CD8-positive, alpha-beta memory T cell (primary cell): ENCODE results near the gene NRDC. TPM values are rescaled to one million over a fixed set of nuclear protein-coding genes. Genes with fewer than 3 reads are reported as not detected.

ENCODE experiments used
- CTCF ChIA-PET: fragments of 350-600 bp; sonication (Branson Sonifier 250); formaldehyde crosslinking; loops from one replicate; lab custom pipeline; 2021; ENCODE audit warnings: antibody characterized with exemption; lab: Charles Lee
- POLR2A ChIA-PET: fragments of 350-600 bp; sonication (Branson Sonifier 250); formaldehyde crosslinking; loops from one replicate; lab custom pipeline; 2021; ENCODE audit warnings: antibody characterized with exemption; lab: Charles Lee
- DNase-seq, 5 donors: peaks; one replicate each; pipeline versions ENCODE4 v3.0.0 to v3.0.0-alpha.2; 2020 to 2022; ENCODE audit warnings: mixed read lengths in 1 of 5
- H3K27ac ChIP-seq: one replicate; pipeline ENCODE4 v1.7.0; 2013; ENCODE audit warnings: low read depth, mild to moderate bottlenecking, low read length, moderate library complexity
- H3K27me3 ChIP-seq: 2 replicates; pipeline ENCODE4 v1.7.0; 2013; ENCODE audit warnings: low read length, mild to moderate bottlenecking; ENCODE audit not compliant: insufficient read depth, poor library complexity, severe bottlenecking
- H3K36me3 ChIP-seq: 2 replicates; pipeline ENCODE4 v1.7.0; 2013; ENCODE audit warnings: mild to moderate bottlenecking, low read length, moderate library complexity; ENCODE audit not compliant: insufficient read depth
- H3K4me1 ChIP-seq: 2 replicates; pipeline ENCODE4 v1.7.0; 2013; ENCODE audit warnings: mild to moderate bottlenecking, low read length, moderate library complexity; ENCODE audit not compliant: insufficient read depth
- H3K4me3 ChIP-seq: 2 replicates; pipeline ENCODE4 v1.7.0; 2013; ENCODE audit warnings: mild to moderate bottlenecking, low read length
- H3K9me3 ChIP-seq: 2 replicates; pipeline ENCODE4 v1.7.0; 2013; ENCODE audit warnings: mild to moderate bottlenecking, low read length
- H3K27ac Mint-ChIP-seq, 8 donors: one replicate each; pipeline ENCODE4 v1.8.0; 2020 to 2021; ENCODE audit warnings: mixed read lengths in 8 of 8, mild to moderate bottlenecking in 6 of 8, inconsistent platforms in 3 of 8, moderate library complexity in 3 of 8
- H3K27me3 Mint-ChIP-seq, 2 donors: one replicate each; pipeline ENCODE4 v1.8.0; 2020 to 2021; ENCODE audit warnings: mixed read lengths in 2 of 2, mild to moderate bottlenecking in 1 of 2, moderate library complexity in 1 of 2
- H3K36me3 Mint-ChIP-seq, 3 donors: one replicate each; pipeline ENCODE4 v1.8.0; 2020 to 2021; ENCODE audit warnings: mixed read lengths in 3 of 3, inconsistent platforms in 1 of 3, mild to moderate bottlenecking in 1 of 3
- H3K4me1 Mint-ChIP-seq, 3 donors: one replicate each; pipeline ENCODE4 v1.8.0; 2020 to 2021; ENCODE audit warnings: mixed read lengths in 3 of 3, inconsistent platforms in 1 of 3, mild to moderate bottlenecking in 1 of 3
- H3K4me3 Mint-ChIP-seq, 7 donors: one replicate each; pipeline ENCODE4 v1.8.0; 2020 to 2021; ENCODE audit warnings: mixed read lengths in 7 of 7, mild to moderate bottlenecking in 6 of 7, moderate library complexity in 4 of 7, inconsistent platforms in 2 of 7
- H3K9me3 Mint-ChIP-seq, 5 donors: one replicate each; pipeline ENCODE4 v1.8.0; 2020 to 2022; ENCODE audit warnings: mixed read lengths in 5 of 5, mild to moderate bottlenecking in 3 of 5, moderate library complexity in 2 of 5, inconsistent platforms in 1 of 5
- polyA plus RNA-seq: library from polyadenylated mRNA; unstranded; fragments of 300-500 nt; fragmentation: Illumina TruSeq; gene quantifications from one replicate; pipeline ENCODE4 v1.2.3, GENCODE V29; 2021
- total RNA-seq, 2 experiments: library from RNA; stranded (reverse); gene quantifications; one replicate each; pipeline ENCODE4 v1.2.3, GENCODE V29; 2021

Gene NRDC
- total and polyA plus RNA-seq, 3 experiments from 2014 or later: 83.0 to 139 (median 129) TPM

DNA sequence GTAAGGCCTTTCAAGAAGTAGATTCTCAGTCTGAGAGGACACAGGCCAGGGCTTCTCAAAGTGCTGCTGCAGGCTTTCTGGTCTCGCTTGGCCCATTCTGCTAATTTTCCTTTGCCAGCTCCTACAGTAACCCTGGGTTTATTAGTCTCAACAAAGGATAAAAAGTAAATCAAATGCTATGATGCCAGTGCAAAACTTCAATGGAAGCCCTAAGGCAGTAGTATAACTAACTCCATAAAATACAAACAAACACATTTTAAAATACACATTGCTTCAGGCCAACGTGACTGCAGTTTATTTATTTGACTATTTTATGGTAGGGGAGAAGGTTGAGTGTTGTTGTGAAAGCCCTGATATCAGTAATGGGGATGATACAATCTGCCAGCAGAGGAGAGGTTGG is 89.6 kb downstream of the NRDC start:
- peaks cover 0 to 97% (median 39%) of the 10 kb centered on the region in 3 donors for H3K36me3 Mint-ChIP-seq
- H3K27ac ChIP-seq: no peak overlapping the region
- ChIA-PET POLR2A (interaction anchor here (0.6 kb wide), 1 partner anchor 15 kb away, joined by 3 read pairs; no protein-coding TSS in a partner anchor), CTCF (no interaction called here)
- H3K27me3 Mint-ChIP-seq: no peaks in the 10 kb centered on the region
- no peaks in the 10 kb centered on the region for H3K4me1 ChIP-seq
- DNase-seq: no peak
- no peaks in the 10 kb centered on the region for H3K27me3 ChIP-seq
- no peaks in the 10 kb centered on the region for H3K9me3 ChIP-seq
- H3K9me3 Mint-ChIP-seq: no peaks in the 10 kb centered on the region
- H3K4me3 ChIP-seq: no peak overlapping the region
- peak overlapping the region in 3 of 8 donors; percentile 2 to 39 (median 26) for H3K27ac Mint-ChIP-seq
- no peaks in the 10 kb centered on the region for H3K4me1 Mint-ChIP-seq
- H3K4me3 Mint-ChIP-seq: no peak overlapping the region
- peaks cover 83% of the 10 kb centered on the region for H3K36me3 ChIP-seq

DNA sequence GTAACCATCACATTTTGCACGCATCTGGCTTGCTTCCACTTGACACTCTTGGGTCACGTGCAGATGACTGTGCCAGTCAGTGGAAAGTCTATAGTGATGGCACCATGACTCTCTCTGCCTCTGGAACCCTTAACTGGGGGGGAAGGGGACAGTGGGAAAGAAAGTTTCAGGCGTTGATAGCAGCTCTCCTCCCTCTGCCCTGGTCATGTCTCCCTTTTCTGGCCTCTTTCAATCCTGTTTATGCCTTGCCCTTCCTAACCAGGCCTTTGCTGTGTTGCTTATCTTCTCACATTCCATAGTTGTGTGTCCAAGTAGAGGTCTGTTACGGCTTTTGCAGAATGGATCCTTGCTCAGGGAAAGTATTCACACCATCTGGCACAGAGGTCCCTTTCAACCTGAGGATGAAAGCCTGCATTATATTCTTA is 93.5 kb downstream of the NRDC start:
- CTCF ChIA-PET: no interaction called here
- POLR2A ChIA-PET: no interaction called here

GRCh38 chr1:51780927-51781326 is 97.6 kb downstream of the NRDC start:
- Mint-ChIP-seq H3K27me3 (no peaks in the 10 kb centered on the region), H3K4me3 (no peak overlapping the region), H3K36me3 (peaks cover 0 to 78% (median 27%) of the 10 kb centered on the region in 3 donors), H3K9me3 (no peaks in the 10 kb centered on the region), H3K27ac (no peak overlapping the region), H3K4me1 (peaks cover 0 to 2% (median 0%) of the 10 kb centered on the region in 3 donors)
- Histone ChIP-seq H3K27me3 (no peaks in the 10 kb centered on the region), H3K4me3 (no peak overlapping the region), H3K4me1 (no peaks in the 10 kb centered on the region), H3K36me3 (peaks cover 33% of the 10 kb centered on the region), H3K9me3 (no peaks in the 10 kb centered on the region), H3K27ac (no peak overlapping the region)
- CTCF ChIA-PET: no interaction called here
- no peak for DNase-seq
- POLR2A ChIA-PET: no interaction called here

More for the DNA sequence above, 93.5 kb downstream of the NRDC start:
- Mint-ChIP-seq H3K9me3 (no peaks in the 10 kb centered on the region), H3K4me1 (no peaks in the 10 kb centered on the region), H3K27ac (peak overlapping the region in 5 of 8 donors; percentile 47 to 91 (median 53)), H3K27me3 (no peaks in the 10 kb centered on the region), H3K36me3 (peaks cover 0 to 90% (median 27%) of the 10 kb centered on the region in 3 donors), H3K4me3 (no peak overlapping the region)
- H3K27me3 ChIP-seq: no peaks in the 10 kb centered on the region
- no peak overlapping the region for H3K4me3 ChIP-seq
- no peaks in the 10 kb centered on the region for H3K4me1 ChIP-seq
- peaks cover 50% of the 10 kb centered on the region for H3K36me3 ChIP-seq
- no peak overlapping the region for H3K27ac ChIP-seq
- no peak for DNase-seq
- no peaks in the 10 kb centered on the region for H3K9me3 ChIP-seq

- CTCF ChIA-PET: no interaction called here
- Histone ChIP-seq H3K4me3 (no peak overlapping the region), H3K27ac (no peak overlapping the region), H3K4me1 (no peaks in the 10 kb centered on the region), H3K9me3 (no peaks in the 10 kb centered on the region), H3K27me3 (no peaks in the 10 kb centered on the region), H3K36me3 (peaks cover 28% of the 10 kb centered on the region)
- H3K27ac Mint-ChIP-seq: no peak overlapping the region
- no peak overlapping the region for H3K4me3 Mint-ChIP-seq
- H3K4me1 Mint-ChIP-seq: peaks cover 11 to 16% (median 14%) of the 10 kb centered on the region in 3 donors
- no peaks in the 10 kb centered on the region for H3K27me3 Mint-ChIP-seq
- no peak for DNase-seq
- peaks cover 3 to 76% (median 35%) of the 10 kb centered on the region in 3 donors for H3K36me3 Mint-ChIP-seq
- POLR2A ChIA-PET: no interaction called here
- H3K9me3 Mint-ChIP-seq: no peaks in the 10 kb centered on the region
Observed at GRCh38 chr1:51776408-51776807, 102.1 kb downstream of the NRDC start.

DNA sequence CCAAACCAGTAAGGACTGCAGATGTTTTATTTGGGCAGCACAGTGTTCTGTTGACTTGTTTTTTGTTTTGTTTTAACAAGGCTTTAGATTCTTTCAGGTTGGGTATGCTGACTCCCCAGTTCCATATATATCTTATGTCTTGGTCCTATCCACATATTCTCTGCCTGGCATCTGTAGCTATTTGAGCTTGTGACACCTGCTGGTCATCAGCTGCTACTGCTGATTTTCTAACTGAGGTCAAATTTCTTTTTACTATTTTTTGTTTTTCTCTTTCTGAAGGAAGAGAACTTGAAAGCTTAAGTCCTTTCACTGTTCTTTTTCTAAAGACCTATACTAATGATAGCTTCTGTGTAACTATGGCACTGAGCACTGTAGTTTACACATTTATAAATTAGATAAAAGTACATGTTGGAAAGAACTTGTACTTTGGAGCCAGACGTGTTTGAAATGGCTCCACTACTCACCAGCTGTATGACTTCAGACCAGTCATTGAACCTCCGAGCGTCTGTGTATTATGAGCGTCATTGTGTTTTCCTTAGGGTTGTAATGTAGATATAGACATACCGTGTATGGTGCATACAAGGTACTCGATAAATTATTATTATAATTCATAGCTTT is 109.4 kb downstream of the NRDC start:
- H3K4me3 ChIP-seq: no peak overlapping the region
- H3K36me3 Mint-ChIP-seq: peaks cover 3 to 65% (median 27%) of the 10 kb centered on the region in 3 donors
- H3K9me3 Mint-ChIP-seq: no peaks in the 10 kb centered on the region
- peak overlapping the region in 4 of 8 donors; percentile 3 to 49 (median 19) for H3K27ac Mint-ChIP-seq
- no peaks in the 10 kb centered on the region for H3K4me1 ChIP-seq
- H3K4me1 Mint-ChIP-seq: peaks cover 10 to 28% (median 19%) of the 10 kb centered on the region in 3 donors
- peak in 2 of 5 donors; percentile 19 to 37 for DNase-seq
- no peak overlapping the region for H3K4me3 Mint-ChIP-seq
- no peaks in the 10 kb centered on the region for H3K9me3 ChIP-seq
- ChIA-PET POLR2A (no interaction called here), CTCF (interaction anchor here (1.0 to 1.9 kb wide), 6 partner anchors 8 to 201 kb away, joined by 3 to 8 read pairs (median 4); no protein-coding TSS in a partner anchor)
- H3K27me3 Mint-ChIP-seq: no peaks in the 10 kb centered on the region
- peaks cover 15% of the 10 kb centered on the region for H3K36me3 ChIP-seq
- no peak overlapping the region for H3K27ac ChIP-seq
- H3K27me3 ChIP-seq: no peaks in the 10 kb centered on the region

GRCh38 chr1:51761351-51761750 is 117.2 kb downstream of the NRDC start:
- peaks cover 0 to 52% (median 14%) of the 10 kb centered on the region in 3 donors for H3K36me3 Mint-ChIP-seq
- no peak overlapping the region for H3K4me3 ChIP-seq
- peaks cover 5 to 19% (median 9%) of the 10 kb centered on the region in 3 donors for H3K4me1 Mint-ChIP-seq
- H3K27me3 Mint-ChIP-seq: no peaks in the 10 kb centered on the region
- ChIA-PET POLR2A (interaction anchor here (0.7 kb wide), 1 partner anchor 76 kb away, joined by 3 read pairs; no protein-coding TSS in a partner anchor), CTCF (interaction anchor here (0.8 to 1.6 kb wide), 2 partner anchors 8 to 464 kb away, joined by 3 to 8 read pairs; no protein-coding TSS in a partner anchor)
- H3K36me3 ChIP-seq: peaks cover 5% of the 10 kb centered on the region
- H3K27me3 ChIP-seq: no peaks in the 10 kb centered on the region
- H3K9me3 ChIP-seq: no peaks in the 10 kb centered on the region
- DNase-seq: no peak
- H3K9me3 Mint-ChIP-seq: no peaks in the 10 kb centered on the region
- H3K27ac Mint-ChIP-seq: no peak overlapping the region
- no peak overlapping the region for H3K4me3 Mint-ChIP-seq
- no peaks in the 10 kb centered on the region for H3K4me1 ChIP-seq
- H3K27ac ChIP-seq: no peak overlapping the region

- H3K27me3 Mint-ChIP-seq: no peaks in the 10 kb centered on the region
- peaks cover 5 to 19% (median 9%) of the 10 kb centered on the region in 3 donors for H3K4me1 Mint-ChIP-seq
- H3K27ac Mint-ChIP-seq: peak overlapping the region in 5 of 8 donors; percentile 1 to 54 (median 48)
- Histone ChIP-seq H3K27me3 (no peaks in the 10 kb centered on the region), H3K4me3 (no peak overlapping the region), H3K27ac (no peak overlapping the region), H3K36me3 (peaks cover 5% of the 10 kb centered on the region), H3K4me1 (no peaks in the 10 kb centered on the region), H3K9me3 (no peaks in the 10 kb centered on the region)
- no peak overlapping the region for H3K4me3 Mint-ChIP-seq
- H3K36me3 Mint-ChIP-seq: peaks cover 0 to 52% (median 17%) of the 10 kb centered on the region in 3 donors
- ChIA-PET POLR2A (interaction anchor here (0.7 kb wide), 1 partner anchor 76 kb away, joined by 3 read pairs; no protein-coding TSS in a partner anchor), CTCF (interaction anchor here (0.8 to 1.6 kb wide), 2 partner anchors 9 to 464 kb away, joined by 3 to 8 read pairs; no protein-coding TSS in a partner anchor)
- DNase-seq: no peak
- H3K9me3 Mint-ChIP-seq: no peaks in the 10 kb centered on the region
Observed at GRCh38 chr1:51760872-51761271, 117.7 kb downstream of the NRDC start.

GRCh38 chr1:51758310-51758709 is 120.2 kb downstream of the NRDC start:
- no peaks in the 10 kb centered on the region for H3K27me3 Mint-ChIP-seq
- ChIA-PET POLR2A (no interaction called here), CTCF (no interaction called here)

More at GRCh38 chr1:51758310-51758709, 120.2 kb downstream of the NRDC start:
- Mint-ChIP-seq H3K27ac (no peak overlapping the region), H3K36me3 (peaks cover 0 to 56% (median 23%) of the 10 kb centered on the region in 3 donors), H3K9me3 (no peaks in the 10 kb centered on the region), H3K4me1 (peaks cover 8 to 27% (median 16%) of the 10 kb centered on the region in 3 donors), H3K4me3 (no peak overlapping the region)
- no peak for DNase-seq
- Histone ChIP-seq H3K4me1 (peaks cover 5% of the 10 kb centered on the region), H3K9me3 (no peaks in the 10 kb centered on the region), H3K4me3 (no peak overlapping the region), H3K27ac (no peak overlapping the region), H3K36me3 (peaks cover under 1% of the 10 kb centered on the region), H3K27me3 (no peaks in the 10 kb centered on the region)
